ACHN (cell line): ENCODE measurements around the gene HNRNPU.

Experiments
- DNase-seq: peaks from one replicate; pipeline ENCODE4 v3.0.0-alpha.2; 2015
- in situ Hi-C: cut with HindIII; loops from 2 replicates; pipeline ENCODE4 v1.10.0; 2017; ENCODE audit warnings: low sequenced_read_pairs, low pct_ligation_motif_present, low pct_unique_long_range_greater_than_20kb

The HNRNPU gene

DNA sequence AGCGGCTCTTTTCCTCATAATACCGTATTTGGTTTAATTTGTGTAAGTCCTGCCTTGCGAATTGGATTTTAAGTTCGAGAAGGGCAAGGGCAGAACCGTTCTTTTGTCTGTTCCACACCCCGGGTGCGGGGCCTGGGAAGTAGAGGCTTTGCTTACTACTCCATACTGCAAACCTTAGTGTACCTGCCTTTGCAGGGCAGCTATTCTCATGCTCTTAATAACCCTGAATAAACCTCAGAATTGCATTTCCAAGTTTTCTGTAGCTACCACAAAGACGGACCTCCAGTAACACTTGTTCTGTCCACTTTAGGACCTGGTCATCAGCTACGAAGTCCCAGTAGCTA lies 657 bp upstream of the HNRNPU start:
- no peak for DNase-seq
- in situ Hi-C loops: no loop called here

DNA sequence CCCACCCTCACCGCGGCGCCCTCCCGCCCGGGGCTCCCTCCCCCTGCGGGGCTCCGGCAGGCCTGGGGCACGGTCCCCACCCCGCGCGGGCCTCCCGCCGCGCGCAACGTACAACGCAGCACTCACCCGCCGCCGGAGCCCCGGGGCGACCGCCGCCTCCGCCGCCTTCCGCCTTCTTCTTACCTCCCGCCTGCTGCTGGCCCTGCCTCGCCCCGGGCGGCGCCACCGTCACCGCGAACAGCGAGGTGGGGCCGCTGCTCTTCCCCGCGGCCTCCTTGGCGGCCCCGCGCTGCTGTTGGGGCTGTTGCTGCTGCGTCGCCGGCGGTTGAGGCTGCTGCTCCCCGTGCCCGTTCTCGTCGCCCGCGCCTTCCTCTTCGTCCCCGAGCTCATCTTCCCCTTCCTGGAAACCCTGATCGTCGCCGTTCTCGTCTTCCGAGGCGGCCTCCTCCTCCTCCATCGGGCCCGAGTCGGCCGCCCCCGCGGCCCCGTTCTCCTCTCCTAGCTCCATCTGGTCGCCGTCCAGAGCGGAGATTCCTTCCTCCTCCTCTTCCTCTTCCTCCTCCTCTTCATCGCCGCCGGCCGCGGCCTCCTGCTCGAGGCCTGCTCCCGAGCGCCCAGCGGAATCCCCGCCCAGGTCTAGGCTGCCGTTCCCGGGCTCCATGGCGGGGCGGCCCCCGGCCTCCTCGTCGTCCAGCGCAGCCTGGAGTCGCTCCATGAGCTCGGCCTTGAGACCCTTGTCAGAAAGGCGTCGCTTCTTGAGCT lies 671 bp downstream of the HNRNPU start:
- in situ Hi-C loops: no loop called here

GRCh38 chr1:244862699-244863490 lies 1.4 kb downstream of the HNRNPU start:
- DNase-seq: peak; percentile 95
- in situ Hi-C loops: no loop called here

More for the DNA sequence above, 671 bp downstream of the HNRNPU start:
- no peak for DNase-seq

DNA sequence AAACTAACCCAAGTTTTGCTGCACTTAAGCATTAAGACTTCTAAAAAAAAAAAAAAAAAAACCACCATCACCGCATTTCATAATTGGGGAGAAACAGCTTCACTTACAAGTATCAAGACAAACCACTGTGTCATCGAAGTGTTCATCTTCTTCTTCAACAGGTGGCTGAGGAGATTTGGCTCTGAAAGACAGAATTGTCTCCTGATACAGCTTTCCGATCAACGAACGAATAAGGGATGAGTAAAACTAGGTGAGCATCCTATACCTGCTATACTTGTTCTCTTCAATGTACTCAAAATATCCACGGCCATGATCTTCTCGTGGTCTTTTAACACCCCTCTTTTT lies 2.0 kb downstream of the HNRNPU start:
- DNase-seq: no peak
- in situ Hi-C loops: no loop called here

GRCh38 chr1:244861683-244862082 lies 2.7 kb downstream of the HNRNPU start:
- in situ Hi-C loops: no loop called here
- no peak for DNase-seq

GRCh38 chr1:244860914-244861610 lies 3.3 kb downstream of the HNRNPU start:
- in situ Hi-C loops: no loop called here
- DNase-seq: no peak

DNA sequence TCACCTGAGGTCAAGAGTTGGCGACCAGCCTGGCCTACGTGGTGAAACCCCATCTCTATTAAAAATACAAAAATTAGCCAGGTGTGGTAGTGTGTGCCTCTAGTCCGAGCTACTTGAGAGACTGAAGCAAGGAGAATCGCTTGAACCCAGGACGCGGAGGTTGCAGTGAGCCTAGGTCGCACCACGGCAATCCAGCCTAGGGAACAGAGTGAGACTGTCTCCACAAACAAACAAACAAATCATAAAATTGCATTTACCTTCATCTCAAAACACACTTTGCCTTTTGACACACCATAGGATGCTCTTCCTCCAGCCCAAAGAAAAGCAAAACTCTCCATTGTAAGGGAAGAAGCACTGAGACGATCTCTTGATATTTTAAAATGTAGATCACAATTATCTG lies 4.3 kb downstream of the HNRNPU start:
- no peak for DNase-seq

DNA sequence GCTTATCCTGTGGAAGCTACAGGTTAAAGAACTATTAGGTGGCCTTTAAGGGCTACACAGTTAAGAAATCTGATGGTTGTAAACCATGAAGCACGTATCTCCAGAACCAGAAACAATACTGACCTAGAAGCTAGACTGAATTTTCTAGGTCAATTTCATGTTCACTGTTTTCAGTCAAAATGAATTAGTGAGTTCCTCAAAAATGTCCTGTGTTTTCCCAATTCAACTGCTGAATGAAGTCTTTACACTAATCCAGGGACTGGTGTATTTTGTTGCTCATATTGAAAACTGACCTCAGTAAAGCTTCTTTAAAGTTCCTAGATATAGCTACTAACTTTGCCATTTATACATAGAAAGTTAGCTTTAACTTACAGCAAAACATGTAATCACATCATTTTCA lies 6.0 kb downstream of the HNRNPU start:
- DNase-seq: no peak
- in situ Hi-C loops: no loop called here

More for the DNA sequence above, 4.3 kb downstream of the HNRNPU start:
- in situ Hi-C loops: no loop called here

DNA sequence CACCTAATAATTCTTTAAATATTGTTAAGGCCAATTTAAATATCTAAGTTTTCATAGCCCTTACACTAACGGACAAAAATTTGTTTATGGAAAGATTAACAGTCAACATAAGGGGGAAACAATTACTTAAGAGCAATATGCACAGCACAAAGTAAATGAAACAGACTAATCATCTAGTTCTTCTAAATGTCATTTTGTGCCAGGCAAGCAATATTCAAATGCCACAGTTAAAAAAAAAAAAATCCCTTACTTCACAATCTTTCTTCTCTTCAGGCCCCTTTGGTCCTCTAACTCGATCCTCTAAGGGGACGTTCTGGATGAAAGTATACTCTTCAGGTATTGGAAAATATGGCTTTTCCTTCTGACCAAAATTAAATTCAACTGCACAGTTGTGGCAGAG lies 6.6 kb downstream of the HNRNPU start:
- in situ Hi-C loops: no loop called here
- no peak for DNase-seq

DNA sequence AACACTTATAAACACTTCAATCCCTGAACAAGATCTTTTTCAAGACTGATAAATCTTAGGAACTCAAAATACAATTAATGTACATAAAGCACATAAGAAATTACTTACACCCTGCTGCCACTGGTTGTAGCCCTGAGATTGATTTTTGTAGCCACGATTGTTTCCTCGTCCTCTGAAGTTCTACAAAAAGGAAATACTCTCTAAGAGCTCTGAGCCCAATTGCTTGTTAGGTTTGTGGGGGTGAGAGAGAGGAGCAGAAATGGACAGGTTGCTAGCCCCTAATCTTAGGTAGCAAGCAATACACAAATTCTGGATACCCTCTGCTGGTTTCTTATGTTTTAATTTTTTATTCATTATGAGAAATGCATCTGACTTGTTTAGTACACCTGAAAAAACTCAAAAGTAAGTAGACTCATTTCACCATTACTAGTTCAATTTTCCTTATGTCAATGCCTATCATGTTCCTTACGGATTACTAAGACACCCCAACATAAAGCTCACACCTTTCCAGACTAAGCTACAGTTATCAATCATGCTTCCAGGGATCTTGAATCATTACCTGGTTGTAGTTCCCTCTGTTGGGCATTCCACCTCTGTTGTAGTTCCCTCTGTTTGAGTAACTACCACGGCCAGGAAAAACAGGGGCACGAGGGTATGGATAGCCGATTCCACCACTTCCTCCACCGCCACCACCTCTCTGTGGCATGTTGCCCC lies 9.3 kb downstream of the HNRNPU start:
- DNase-seq: no peak
- in situ Hi-C loops: no loop called here

GRCh38 chr1:244854166-244854565 lies 10.2 kb downstream of the HNRNPU start:
- no peak for DNase-seq
- in situ Hi-C loops: no loop called here

DNA sequence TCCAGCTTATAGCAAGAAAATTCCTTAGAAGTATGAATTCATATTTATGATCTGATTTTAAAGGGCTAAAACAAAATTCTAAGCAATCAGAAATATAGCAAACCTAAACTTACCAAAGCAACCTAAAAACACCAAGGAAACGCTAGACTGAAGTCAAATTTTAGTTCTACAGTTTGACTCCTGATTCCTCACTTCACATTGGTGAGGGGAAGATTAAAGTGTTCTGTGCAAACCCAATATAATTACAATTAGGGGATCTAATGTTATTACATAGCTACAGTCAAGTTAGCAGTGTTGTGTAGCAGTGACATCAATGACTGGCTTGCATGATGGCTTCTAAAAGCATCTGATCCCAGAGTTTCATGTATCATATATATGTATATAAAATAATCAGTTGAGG lies 11.6 kb downstream of the HNRNPU start:
- in situ Hi-C loops: no loop called here
- DNase-seq: no peak

DNA sequence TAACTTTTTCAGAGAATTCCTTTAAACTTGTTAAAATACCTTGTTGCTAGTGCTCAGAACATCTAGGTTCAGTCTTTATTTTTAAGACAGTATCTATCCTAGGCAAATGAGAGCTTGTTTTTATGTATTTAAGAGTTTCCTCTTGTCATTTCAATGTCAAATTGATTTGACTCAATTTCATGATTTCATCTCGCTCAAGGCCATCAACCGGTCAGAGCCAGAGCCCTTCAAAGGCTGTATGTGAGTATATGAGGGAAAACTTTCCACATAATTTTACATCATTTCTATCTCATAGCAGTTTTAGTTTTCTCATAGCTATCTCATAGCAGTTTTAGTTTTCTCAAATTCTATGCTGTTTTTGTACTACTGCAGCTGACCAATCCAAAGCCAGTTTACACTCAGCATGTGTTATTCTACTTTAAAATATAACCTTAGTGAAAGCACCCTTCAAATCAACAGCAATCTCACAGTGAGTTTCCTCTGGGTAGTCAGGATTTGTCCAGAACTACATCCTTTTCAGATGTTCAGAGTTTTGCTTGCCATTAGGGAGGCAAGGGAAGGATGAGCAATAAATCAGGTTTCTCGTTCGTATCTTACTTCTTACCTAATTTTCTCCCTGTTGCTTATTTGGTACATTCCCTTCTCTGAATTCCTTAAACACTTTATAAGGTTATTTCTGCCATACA lies 12.7 kb downstream of the HNRNPU start:
- no peak for DNase-seq
- in situ Hi-C loops: no loop called here

- in situ Hi-C loops: no loop called here
- DNase-seq: no peak
Observed at GRCh38 chr1:244850896-244851295, 13.4 kb downstream of the HNRNPU start.

DNA sequence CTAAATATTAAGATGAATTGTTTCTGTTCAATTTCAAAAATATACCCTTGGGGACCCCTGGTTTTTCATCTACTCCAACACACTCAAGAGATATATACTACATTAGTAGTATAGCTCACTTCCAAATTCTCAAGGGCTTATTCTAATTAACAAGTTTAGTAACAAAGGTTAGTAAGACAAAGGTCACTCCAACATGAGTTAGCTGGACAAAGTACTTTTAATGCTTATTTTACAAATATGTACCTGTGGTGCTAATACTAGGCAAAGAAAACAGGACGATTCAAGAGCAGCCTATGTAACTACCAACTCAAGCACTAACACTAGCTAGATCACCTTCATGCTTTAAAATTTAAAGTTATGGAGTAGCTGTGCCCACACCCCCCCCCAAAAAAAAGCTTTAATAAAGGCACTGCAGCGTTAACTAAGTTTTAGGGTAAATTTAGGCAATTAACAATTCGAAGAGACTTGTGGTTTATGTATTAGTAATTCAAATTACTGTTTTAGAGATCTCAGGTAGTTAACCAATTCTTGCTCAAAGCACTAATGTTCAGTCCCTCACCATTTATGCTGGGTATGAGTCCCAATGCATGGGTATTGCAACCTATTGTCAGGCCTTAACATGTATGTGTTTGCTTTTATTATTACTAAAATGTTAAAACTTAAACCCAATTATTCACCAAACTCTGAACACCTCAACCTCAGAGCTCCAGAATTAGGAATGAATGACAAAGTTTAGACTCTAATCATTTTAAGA lies 14.1 kb downstream of the HNRNPU start:
- in situ Hi-C loops: no loop called here
- no peak for DNase-seq

- in situ Hi-C loops: no loop called here
- no peak for DNase-seq
Observed at GRCh38 chr1:244849189-244849866, 15.0 kb downstream of the HNRNPU start.

DNA sequence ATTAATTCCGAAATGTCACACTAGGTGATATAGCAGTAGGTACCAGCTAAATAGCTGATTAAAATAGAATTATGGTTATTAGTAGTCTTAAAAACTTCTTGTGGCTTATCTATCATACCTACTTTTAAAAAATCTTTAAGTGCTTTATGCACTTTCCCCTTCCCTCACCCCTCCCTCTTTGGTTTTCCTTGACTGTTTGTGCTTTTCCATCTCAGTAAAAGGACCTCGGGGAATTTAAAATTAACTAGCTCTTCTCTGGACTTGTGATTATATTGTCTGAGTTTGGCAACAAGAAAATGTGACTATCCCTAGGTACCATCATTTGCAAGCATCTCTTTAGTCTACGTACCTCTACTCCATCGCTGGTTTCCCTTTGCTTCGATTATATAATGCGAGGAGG lies 17.7 kb downstream of the HNRNPU start:
- in situ Hi-C loops: no loop called here
- DNase-seq: no peak
